Thyroid gland (tissue), 4 donors: ENCODE measurements around the gene IGFBPL1. TPM values are rescaled to one million over a fixed set of nuclear protein-coding genes. Genes with fewer than 3 reads are reported as not detected.

Experiments
- DNase-seq, 2 donors: peaks; one replicate each; pipeline ENCODE4 v3.0.0-alpha.2; 2019
- H3K27ac ChIP-seq, 3 donors: fragments of 200-600 bp; sonication (generic); 1 replicate in 2 of 3; 2 replicates in 1 of 3; pipeline ENCODE4 v1.5.1; 2016 to 2019; ENCODE audit warnings: mild to moderate bottlenecking in 1 of 3, moderate library complexity in 1 of 3
- H3K27me3 ChIP-seq: fragments of 200-600 bp; sonication (generic); one replicate; pipeline ENCODE4 v1.5.1; 2019
- H3K36me3 ChIP-seq, 2 donors: fragments of 200-600 bp; sonication (generic); one replicate each; pipeline ENCODE4 v1.5.1; 2016 to 2019
- H3K4me1 ChIP-seq, 2 donors: fragments of 200-600 bp; sonication (generic); one replicate each; pipeline ENCODE4 v1.5.1; 2017 to 2019
- H3K4me3 ChIP-seq, 3 donors: fragments of 200-600 bp; sonication (generic); replicated peaks in 1 of 3; 1 replicate in 2 of 3; 2 replicates in 1 of 3; pipeline ENCODE4 v1.5.1; 2016; ENCODE audit warnings: mild to moderate bottlenecking in 1 of 3
- H3K9me3 ChIP-seq: fragments of 200-600 bp; sonication (generic); one replicate; pipeline ENCODE4 v1.5.1; 2017
- POLR2A ChIP-seq, 2 donors: fragments of 450-650 bp; IDR thresholded peaks; one replicate each; pipeline ENCODE4 v1.6.1; 2017; ENCODE audit warnings: antibody characterized with exemption in 2 of 2, mild to moderate bottlenecking in 2 of 2, moderate library complexity in 1 of 2
- WGBS, 2 donors: methylation state at CpG; one replicate each; pipeline ENCODE4 v1.1.5; 2017; 5-methylcytosine and 5-hydroxymethylcytosine counted together
- intact Hi-C: fragments of 100-400 bp; cut with DNase I; formaldehyde crosslinking; loops from one replicate; pipeline ENCODE4 v1.15.1; 2023
- total RNA-seq, 4 donors: library from RNA; depleted of rRNA; stranded (reverse); fragments of >200 nt; gene quantifications; one replicate each; pipeline ENCODE4 v1.2.3, GENCODE V29; 2016
- TF ChIP-seq, protein P1 (sequence below), 6 experiments: fragments of 200-600 bp in 3 of 6; fragments of 450-650 bp in 3 of 6; sonication (generic) in 3 of 6; IDR thresholded peaks; one replicate each; pipeline ENCODE4 v1.5.1; 2016 to 2019; ENCODE audit warnings: antibody characterized with exemption in 6 of 6, mild to moderate bottlenecking in 2 of 6, inconsistent platforms in 1 of 6, moderate library complexity in 1 of 6

IGFBPL1 gene
- total RNA-seq, 4 donors from 2014 or later: 20.3 to 116 (median 29.1) TPM

DNA sequence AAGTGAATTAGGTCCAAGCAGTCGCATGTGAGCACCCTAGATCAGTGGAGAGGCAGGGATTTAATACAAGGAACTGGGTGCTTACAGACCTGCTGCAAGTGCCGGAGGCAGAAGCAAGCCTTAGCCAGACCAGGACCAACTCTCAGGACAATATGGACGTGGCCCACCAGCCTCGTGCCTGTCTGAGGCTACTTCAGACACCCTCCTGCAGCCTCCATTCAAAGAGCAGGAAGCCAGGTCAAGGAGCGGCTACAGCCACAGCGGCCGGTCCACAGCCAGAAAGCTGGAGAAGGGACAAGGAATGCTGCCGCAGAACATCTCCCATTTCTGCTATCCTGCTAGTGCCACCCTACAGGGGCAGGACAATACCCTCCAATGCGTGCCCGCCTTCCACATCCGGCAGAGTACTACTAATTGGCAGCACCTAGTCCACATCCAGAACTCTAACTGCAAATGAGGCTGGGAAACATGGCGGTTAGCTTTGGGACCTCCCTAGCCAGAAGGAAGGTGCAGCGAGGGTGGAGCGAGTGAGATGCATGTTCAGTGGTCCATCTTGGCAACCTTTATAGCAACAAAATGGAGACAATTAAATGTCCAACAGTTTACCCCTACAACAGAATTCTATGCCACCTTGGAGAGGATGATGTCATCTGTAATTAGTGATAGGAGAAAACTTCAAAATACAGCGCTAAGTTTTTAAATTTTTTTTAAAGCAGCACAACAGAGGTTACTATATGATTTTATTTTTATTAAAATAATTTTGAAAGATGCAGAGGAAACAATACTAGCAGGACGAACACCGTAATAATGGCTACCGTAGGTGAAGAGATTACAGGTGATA is 32.8 kb downstream of the IGFBPL1 start:
- DNase-seq: no peak
- no peaks in the 10 kb centered on the region for H3K9me3 ChIP-seq
- no peak overlapping the region for H3K4me3 ChIP-seq
- WGBS, 2 donors: 92% methylated on average over 12 to 17 of the region's 18 CpGs
- no peak overlapping the region for H3K27ac ChIP-seq
- peaks cover 0 to 6% of the 10 kb centered on the region in 2 donors for H3K36me3 ChIP-seq
- no peaks in the 10 kb centered on the region for H3K27me3 ChIP-seq
- TF ChIP-seq POLR2A (IDR thresholded peaks at IDR 0.05): no peak
- TF ChIP-seq, protein P1, sequence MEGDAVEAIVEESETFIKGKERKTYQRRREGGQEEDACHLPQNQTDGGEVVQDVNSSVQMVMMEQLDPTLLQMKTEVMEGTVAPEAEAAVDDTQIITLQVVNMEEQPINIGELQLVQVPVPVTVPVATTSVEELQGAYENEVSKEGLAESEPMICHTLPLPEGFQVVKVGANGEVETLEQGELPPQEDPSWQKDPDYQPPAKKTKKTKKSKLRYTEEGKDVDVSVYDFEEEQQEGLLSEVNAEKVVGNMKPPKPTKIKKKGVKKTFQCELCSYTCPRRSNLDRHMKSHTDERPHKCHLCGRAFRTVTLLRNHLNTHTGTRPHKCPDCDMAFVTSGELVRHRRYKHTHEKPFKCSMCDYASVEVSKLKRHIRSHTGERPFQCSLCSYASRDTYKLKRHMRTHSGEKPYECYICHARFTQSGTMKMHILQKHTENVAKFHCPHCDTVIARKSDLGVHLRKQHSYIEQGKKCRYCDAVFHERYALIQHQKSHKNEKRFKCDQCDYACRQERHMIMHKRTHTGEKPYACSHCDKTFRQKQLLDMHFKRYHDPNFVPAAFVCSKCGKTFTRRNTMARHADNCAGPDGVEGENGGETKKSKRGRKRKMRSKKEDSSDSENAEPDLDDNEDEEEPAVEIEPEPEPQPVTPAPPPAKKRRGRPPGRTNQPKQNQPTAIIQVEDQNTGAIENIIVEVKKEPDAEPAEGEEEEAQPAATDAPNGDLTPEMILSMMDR (IDR thresholded peaks at IDR 0.05): no peak
- H3K4me1 ChIP-seq: peaks cover 7 to 33% of the 10 kb centered on the region in 2 donors
- intact Hi-C loops: no loop called here

DNA sequence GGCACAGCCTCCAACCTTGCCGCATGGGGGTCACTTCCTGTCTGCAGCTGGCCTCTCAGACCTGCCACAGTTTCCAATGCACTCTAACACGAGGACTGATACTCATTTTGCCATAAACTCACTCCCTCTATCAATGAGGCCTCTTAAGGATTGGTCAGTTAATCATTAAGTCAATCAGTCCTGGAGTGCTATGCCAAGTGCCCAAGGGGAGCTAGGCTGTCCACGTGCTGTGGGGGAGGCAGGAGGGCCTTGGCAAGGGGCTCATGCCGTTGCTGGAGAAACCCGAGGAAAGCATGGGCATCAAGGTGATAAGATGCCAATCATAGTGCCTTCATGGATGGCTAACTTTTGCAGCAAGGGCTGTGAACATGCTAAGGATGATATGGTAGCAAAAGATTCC is 33.4 kb downstream of the IGFBPL1 start:
- H3K9me3 ChIP-seq: no peaks in the 10 kb centered on the region
- DNase-seq: no peak
- WGBS, 2 donors: 59 to 77% methylated on average over 5 of the region's 5 CpGs
- no peak overlapping the region for H3K4me3 ChIP-seq
- H3K36me3 ChIP-seq: no peaks in the 10 kb centered on the region
- no peak overlapping the region for H3K27ac ChIP-seq
- no peaks in the 10 kb centered on the region for H3K27me3 ChIP-seq
- intact Hi-C loops: no loop called here
- TF ChIP-seq POLR2A (IDR thresholded peaks at IDR 0.05): no peak
- H3K4me1 ChIP-seq: peaks cover 7 to 32% of the 10 kb centered on the region in 2 donors

GRCh38 chr9:38390442-38390841 is 33.8 kb downstream of the IGFBPL1 start:
- Histone ChIP-seq H3K4me3 (no peak overlapping the region), H3K4me1 (peaks cover 7 to 35% of the 10 kb centered on the region in 2 donors), H3K27me3 (no peaks in the 10 kb centered on the region), H3K9me3 (no peaks in the 10 kb centered on the region), H3K36me3 (no peaks in the 10 kb centered on the region), H3K27ac (no peak overlapping the region)
- no peak for TF ChIP-seq POLR2A (IDR thresholded peaks at IDR 0.05)
- TF ChIP-seq, protein P1 (IDR thresholded peaks at IDR 0.05): no peak
- no peak for DNase-seq
- intact Hi-C loops: no loop called here
- 64 to 92% methylated on average over 1 of the region's 1 CpG for whole genome bisulfite sequencing, 2 donors

DNA sequence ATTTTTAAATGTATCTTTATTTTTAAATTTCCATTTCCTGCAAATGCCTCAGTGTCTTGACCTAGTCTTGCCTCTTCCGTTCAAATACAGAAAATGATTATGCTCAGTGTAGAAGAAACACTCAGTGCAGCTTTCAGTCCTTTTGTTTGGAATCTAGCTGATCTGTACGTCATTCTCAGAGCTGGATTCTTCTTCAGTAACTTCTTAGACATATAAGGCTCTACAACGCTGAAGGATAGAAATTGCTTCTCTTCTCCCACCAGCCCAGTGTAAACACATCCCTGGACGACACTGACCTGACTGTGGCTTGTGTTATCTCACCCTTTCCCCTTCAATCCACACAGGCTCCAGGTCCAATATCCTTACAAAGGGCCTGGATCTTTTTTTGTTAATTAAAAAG is 34.9 kb downstream of the IGFBPL1 start:
- H3K27me3 ChIP-seq: no peaks in the 10 kb centered on the region
- no peak for TF ChIP-seq POLR2A (IDR thresholded peaks at IDR 0.05)
- no peaks in the 10 kb centered on the region for H3K36me3 ChIP-seq
- WGBS, 2 donors: 56 to 61% methylated on average over 4 of the region's 4 CpGs
- H3K4me1 ChIP-seq: peaks cover 7 to 34% of the 10 kb centered on the region in 2 donors
- H3K27ac ChIP-seq: no peak overlapping the region
- DNase-seq: no peak
- intact Hi-C loops: no loop called here
- H3K4me3 ChIP-seq: no peak overlapping the region
- H3K9me3 ChIP-seq: no peaks in the 10 kb centered on the region

DNA sequence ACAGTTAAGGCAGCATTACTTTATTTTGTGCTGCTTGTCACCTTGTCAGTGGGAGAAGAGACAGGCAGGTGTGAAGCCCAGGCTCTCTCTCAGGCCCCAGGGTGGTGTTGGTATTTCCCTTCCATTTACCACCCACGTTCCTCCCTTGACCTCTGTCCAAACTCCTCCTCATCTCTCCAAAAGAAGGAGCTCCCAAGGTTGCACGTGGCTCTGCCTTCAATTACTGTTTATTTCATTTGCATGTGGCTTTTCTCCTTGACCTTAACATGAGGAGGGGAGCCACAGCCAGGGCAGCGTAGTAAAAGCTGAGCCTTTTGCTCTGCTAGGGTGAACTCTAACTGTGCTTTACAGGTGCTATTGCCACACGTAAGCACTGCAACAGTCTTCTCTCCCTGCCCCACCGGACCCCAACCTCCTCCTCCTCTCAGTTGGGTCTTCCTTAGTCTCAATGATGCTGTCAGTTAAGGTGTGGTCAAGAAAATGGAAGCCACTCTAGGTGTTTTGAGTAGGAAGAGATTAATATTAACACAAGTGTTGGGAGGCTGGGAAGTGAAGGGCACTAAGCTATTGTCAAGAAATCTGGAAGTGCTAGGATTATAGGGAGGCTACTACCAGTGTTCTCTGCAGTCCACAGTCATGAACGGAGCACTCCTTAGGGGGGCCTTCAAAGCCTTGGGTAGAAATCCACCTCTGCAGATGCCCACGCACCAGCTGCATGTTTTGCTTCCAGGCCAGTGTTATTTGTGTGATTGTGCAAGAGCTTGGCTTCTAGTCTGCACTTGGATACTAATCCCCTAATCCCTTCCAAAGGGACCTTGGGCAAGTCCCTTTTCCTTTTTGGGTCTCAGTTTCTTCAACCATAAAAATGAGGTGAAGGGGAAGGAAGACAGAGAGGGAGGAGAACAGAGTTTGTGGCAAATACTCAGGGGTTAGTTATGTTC is 35.7 kb downstream of the IGFBPL1 start:
- 67 to 77% methylated on average over 7 of the region's 7 CpGs for WGBS, 2 donors
- Histone ChIP-seq H3K27me3 (no peaks in the 10 kb centered on the region), H3K36me3 (no peaks in the 10 kb centered on the region), H3K27ac (no peak overlapping the region), H3K4me3 (no peak overlapping the region), H3K4me1 (peaks cover 5 to 27% of the 10 kb centered on the region in 2 donors), H3K9me3 (no peaks in the 10 kb centered on the region)
- intact Hi-C loops: no loop called here
- no peak for DNase-seq
- TF ChIP-seq, protein P1 (IDR thresholded peaks at IDR 0.05): no peak
- TF ChIP-seq POLR2A (IDR thresholded peaks at IDR 0.05): no peak
